ENCODE data around the gene OR10A4.
"Not testable (repeated sequence)": the region's sequence is repeated elsewhere in the genome, so short reads cannot be mapped to it uniquely, and the experiment has no call there.

OR10A4 gene, protein sequence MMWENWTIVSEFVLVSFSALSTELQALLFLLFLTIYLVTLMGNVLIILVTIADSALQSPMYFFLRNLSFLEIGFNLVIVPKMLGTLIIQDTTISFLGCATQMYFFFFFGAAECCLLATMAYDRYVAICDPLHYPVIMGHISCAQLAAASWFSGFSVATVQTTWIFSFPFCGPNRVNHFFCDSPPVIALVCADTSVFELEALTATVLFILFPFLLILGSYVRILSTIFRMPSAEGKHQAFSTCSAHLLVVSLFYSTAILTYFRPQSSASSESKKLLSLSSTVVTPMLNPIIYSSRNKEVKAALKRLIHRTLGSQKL

DNA sequence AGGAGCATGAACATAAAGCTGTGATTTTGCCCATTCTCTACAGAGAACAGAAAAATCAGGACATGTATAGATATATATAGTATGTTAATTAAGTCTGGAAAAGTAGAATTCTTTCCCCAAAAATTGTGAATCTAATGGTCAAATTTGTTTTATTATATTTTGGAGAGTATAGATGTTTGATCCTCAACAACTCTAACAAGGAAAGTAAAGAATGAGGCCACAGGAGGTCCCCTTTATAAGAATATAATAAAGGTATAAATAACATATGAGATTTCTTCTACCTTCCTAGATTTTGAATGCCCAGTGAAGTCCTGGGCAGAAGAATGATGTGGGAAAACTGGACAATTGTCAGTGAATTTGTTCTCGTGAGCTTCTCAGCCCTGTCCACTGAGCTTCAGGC, at the start of gene OR10A4:
TSS of gene OR10A4 (plus strand) at position 301 of the 400 bp plus-strand sequence. CDS start at position 324, 23 bp downstream.
- no peak for DNase-seq

DNA sequence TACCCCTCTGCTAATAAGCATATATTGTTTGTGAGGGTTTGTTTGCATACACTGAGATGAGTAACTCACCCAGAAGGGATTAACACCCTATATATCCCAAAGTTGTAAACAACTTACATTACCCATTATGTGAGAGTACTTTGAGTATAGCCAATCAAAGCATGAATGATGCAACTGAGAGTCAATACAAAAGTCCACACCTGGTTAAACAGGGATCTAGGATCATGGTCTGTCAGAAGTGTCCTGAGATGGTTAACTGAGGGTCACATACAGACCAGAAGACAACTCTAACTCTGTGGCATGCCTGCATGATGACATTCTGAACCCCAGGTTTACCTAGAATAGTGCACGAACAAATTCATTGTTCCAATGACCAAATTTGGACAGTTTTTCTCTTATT, 48.3 kb upstream of the OR10A4 start:
- DNase-seq, result no peak

DNA sequence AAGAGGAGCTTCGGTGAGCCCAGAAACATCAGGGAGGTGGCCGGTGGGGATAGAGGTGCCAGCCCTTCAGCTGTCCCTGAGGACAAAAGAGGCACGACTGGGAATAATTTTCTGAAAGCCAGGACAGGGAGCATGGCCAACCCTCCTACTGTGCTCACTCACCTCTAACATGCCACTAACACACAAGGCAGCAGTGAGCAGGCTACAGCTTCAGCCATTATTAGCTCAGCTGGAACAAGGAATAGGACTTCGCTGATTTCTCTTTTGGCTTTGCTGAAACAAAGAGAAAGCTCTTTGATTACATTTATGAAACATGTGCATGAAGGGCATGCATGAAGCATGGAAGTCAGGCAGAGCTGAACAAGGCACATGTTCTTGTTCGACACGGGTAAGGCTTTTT, 43.1 kb upstream of the OR10A4 start:
- no peak for DNase-seq

DNA sequence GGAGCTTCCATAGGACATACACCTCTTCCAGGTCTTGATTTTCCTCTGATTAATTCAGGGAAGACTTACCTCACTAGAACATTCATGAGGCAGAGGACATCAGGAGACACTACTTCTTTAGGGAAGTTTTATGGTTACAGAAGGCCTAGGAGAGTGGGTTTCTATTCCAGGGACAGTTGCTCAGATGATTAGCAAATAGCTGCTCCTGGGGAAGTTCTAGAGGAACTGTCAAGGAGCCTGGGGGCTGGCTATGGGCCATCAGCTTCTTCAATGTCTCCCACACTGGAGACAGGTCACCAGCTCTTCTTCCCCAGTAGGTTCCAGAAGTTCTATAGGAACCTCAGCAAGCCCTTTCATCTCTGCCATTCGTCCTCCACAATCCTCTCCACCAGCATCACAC, 42.4 kb upstream of the OR10A4 start:
- DNase-seq, result no peak

DNA sequence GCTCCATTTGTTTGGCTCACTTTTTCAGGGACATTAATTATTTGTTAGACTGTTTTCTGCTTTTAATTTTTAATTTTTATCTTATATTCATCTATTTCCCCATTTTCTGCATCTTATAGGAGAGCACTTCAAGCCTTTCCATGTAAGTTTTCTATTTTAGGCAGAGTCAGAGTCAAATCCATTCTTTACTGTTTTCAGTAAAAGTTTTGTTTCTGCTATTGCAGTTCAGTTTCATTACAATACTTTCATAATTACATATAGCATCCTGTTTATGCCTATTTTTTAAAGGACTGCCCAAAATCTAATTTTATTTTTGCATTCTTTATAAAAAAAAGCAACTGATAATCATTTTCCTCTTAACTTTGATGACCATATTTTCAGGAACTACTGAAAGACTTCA, 34.7 kb upstream of the OR10A4 start:
- no peak for DNase-seq

DNA sequence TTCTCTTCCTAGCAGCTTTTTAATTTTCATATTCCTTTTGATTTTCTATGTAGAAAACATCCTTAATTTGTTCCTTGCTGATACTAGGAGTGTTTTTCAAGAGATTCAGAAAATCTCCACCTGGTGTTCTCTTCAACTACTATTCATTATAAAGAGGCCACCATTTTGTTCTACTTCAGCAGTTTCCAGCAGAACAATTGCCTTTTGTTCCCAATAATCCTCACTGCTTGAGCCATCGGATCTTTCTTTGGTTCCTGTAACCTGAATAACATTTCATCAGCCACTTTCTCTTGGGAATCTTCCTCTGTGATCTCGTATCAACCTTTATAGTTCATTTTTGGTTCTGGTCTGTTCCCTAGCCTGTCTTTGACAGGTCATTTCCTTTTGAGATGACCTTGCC, 32.8 kb upstream of the OR10A4 start:
- no peak for DNase-seq

DNA sequence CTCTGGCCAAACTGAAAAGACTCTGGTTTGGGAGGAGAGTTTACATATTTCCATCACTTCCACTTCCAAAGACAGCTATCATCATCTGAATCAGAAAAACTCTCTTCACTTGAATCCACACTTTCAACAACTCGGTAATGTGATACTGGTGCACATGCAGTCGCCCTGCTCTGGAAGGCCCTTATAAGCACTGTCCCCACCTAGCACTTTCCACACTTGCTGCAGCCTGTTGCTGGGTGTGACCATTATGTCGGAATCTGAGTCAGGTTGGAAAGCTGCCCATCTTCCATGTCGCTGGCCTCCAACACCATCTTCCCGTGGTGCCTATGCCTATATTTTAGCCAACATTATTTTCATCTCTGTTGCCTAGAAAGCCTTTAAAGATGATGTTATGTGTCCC, 32.1 kb upstream of the OR10A4 start:
- DNase-seq, result no peak

DNA sequence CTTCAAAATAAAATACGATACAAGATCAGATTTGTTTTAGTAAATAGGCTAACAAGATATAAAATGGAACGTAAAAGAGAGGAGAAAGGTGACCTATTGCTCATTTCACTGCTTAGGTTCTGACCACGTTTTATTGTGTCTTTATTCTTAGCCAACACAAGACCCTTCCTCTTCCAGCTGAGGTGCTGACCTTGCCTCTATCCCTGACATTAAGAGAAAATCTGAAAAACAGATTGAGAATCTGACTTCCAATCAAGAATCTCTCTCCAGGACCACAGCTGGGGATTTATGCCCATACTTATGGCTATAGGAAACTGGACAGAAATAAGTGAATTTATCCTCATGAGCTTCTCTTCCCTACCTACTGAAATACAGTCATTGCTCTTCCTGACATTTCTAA, 31.0 kb upstream of the OR10A4 start, which contains the start of gene OR10A5:
TSS of gene OR10A5 (plus strand) at position 301 of the 400 bp plus-strand sequence. CDS start at position 301, 0 bp downstream.
- DNase-seq, result no peak

DNA sequence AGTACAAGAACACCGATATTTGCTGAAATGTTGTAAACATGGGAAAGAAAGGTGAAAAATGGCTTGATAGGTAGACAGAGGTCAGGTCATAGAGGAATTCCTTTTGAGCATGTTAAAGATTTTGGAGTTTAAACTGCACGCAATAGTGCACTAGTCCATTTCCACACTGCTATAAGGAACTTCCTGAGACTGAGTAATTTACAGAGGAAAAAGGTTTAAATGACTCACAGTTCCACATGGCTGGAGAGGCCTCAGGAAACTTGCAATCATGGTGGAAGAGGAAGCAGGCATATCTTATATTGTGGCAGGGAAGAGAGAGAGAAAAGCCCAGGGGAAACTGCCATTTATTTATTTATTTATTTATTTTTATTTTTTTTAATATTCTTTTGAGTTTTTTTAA, 25.9 kb upstream of the OR10A4 start:
- no peak for DNase-seq

DNA sequence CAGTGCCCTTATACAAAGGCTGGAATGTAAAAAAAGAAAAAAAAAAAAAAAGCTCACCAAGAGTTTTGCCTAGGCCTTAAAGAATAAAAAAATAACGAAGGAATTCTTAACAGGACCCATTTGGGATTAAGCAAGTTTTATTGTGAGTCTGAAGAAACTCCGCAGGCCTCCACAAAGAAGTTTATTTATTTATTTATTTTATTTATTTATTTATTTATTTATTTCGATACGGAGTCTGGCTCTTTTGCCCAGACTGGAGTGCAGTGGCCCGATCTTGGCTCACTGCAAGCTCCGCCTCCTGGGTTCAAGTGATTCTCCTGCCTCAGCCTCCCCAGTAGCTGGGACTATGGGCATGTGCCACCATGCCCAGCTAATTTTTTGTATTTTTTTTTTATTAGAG, 21.6 kb upstream of the OR10A4 start:
- DNase-seq, result not testable (repeated sequence)

DNA sequence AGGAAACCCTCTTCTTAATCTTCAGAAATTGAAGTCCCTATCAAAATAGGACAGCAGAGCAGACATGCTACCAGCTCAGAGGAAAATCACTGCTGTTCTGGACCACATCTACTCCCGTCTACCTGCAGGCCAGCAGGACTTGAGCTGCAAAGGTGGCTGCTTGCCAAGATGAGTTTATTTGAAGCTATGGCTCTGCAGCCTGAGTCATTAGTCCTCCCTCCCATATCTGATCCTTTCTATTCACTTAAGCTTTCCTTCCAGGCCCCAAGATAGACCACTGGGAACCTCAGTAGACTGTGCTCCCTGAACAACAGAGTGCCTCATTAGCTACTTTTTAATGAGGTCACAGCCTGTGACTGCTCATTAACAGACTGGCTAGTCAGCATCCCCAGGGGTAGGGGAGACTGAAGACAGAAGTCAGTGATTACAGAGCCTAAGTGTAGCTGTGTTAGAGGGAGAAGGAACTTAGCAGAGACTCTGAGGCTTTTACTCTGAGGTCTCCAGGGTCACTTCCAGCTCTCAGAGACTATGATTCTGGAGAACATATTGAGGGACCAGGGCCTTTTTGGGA, 20.4 kb upstream of the OR10A4 start:
- DNase-seq, result no peak

DNA sequence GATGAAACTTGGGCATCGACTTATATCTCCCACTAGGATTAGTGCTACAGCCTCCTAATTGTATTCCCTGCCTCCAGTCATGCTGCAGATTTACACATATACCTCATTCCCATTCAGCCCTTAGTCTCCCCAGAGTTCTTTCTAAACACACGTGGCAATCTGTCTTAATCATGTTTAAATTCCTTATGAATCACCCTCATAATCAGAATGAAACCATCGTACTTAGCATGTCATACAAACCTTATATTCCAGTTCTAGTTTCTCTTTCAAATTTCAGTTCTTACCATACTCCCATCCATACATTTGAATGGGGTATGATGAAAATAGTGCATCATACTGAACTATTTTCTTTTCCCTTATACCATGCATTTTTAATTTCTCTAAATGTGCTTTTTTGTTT, 19.6 kb upstream of the OR10A4 start:
- no peak for DNase-seq

DNA sequence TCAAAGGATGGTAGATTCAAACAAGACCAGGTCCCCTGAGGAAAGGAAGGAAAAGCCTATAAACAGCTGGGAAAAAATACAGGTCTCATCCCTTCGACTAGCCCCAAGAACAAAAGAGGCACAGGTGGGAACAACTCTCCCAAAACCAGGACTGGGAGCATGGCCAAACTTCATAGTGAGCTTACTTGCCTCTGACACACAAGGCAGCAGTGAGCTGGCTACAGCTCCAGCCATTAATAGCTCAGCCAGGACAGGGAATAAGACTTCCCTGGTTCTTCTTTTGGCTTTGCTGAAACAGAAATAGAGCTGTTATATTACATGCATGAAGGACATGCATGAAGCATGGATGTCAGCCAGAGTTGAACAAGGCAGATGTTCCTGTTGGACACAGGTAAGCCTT, 13.5 kb upstream of the OR10A4 start, which contains the start of gene OR10A2:
TSS of gene OR10A2 (plus strand) at position 97 of the 400 bp plus-strand sequence. CDS start 6,698 bp downstream, outside the sequence.
- DNase-seq, result no peak

DNA sequence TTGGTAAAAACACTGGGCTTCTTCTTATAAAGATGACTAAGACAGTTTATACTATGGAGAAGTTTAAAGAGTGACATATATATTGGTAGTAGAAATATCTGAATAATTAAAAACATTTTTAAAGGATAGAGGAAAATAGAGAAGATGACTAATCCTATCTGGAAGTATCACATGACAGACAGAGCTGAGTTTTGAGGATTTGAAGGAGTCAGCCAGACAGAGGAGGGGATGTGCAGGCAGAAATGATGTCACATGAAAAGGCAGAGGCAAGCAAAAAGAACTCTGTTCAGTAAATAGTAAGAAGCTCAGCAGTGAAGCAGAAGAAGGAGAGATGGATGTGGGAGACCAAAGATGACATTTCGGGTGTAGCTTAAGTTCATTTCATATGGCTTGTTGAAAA, 12.0 kb upstream of the OR10A4 start:
- no peak for DNase-seq

DNA sequence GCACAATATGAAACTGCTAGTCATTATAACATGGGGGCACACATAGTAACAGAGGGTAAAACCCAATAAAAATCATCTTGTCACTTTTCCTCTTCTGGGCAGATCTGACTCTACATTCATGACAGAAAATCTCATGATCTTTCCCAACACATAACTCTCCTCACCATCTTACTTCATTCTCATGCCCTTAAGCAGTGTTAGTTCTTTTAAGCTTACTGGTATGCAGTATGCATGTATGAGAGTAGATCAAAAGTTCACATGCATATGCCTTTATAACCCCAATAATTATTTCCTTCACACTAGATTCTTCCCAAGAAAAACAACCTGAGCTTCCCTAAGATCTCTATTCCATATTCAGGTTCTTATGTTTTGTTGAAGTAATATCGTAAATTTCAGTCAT, 5.1 kb upstream of the OR10A4 start:
- DNase-seq, result no peak

DNA sequence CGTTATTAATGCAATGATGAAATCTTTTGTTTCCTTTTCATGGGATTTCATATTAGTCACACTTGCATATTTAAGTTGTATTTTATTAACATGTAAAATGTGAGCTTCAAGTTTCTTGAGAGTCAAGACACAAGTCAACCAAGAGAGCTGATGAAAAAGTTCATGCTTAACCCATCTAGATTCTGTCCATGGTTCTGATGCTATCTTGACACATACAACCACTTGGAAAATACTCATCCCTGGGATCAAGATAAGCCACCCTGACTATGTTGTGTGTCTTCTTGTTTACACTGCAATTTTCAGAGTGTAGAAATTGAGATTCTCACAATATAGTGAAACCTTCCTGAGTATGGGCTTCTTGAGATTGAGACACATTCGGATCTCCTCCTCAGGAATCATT, 664 bp upstream of the OR10A4 start:
- no peak for DNase-seq

DNA sequence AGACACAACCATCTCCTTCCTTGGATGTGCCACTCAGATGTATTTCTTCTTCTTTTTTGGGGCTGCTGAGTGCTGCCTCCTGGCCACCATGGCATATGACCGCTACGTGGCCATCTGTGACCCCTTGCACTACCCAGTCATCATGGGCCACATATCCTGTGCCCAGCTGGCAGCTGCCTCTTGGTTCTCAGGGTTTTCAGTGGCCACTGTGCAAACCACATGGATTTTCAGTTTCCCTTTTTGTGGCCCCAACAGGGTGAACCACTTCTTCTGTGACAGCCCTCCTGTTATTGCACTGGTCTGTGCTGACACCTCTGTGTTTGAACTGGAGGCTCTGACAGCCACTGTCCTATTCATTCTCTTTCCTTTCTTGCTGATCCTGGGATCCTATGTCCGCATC, 489 bp downstream of the OR10A4 start:
- DNase-seq, result no peak

DNA sequence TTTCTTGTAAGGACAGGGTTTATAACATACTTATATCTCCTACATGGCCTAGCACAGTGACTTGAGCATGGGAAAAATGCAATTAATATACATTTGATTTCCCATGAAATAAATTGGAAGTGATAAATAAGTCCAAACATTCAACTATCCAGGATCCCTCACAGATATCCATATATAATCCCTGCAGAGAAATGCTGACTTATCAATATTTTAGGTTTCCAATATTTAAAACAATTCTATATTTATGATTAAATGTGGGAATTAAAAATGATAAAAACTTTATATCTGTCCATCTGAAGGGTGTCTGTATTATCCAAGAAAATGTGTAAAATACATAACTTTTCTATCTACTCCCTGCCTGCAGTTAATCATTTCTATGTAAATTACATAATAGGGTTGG, 6.3 kb downstream of the OR10A4 start:
- DNase-seq, result no peak

DNA sequence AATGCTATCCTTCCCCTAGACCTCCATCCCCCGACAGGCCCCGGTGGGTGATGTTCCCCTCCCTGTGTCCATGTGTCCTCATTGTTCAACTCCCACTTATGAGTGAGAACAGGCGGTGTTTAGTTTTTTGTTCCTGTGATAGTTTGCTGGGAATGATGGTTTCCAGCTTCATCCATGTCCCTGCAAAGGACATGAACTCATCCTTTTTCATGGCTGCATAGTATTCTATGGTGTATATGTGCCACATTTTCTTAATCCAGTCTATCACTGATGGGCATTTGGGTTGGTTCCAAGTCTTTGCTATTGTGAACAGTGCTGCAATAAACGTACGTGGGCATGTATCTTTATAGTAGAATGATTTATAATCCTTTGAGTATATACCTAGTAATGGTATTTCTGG, 11.3 kb downstream of the OR10A4 start:
- DNase-seq, result not testable (repeated sequence)

DNA sequence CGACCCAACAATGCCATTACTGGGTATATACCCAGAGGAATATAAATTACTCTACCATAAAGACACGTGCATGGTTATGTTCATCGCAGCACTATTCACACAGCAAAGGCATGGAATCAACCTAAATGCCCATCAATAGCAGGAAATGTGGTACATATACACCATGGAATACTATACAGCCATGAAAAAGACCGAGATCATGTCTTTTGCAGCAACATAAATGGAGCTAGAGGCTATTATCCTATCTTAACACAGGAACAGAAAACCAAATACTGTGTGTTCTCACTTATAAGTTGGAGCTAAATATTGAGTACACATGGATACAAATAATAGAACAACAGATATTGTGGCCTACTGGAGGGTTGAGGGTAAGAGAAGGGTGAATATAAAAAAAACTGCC, 12.4 kb downstream of the OR10A4 start:
- DNase-seq, result no peak

DNA sequence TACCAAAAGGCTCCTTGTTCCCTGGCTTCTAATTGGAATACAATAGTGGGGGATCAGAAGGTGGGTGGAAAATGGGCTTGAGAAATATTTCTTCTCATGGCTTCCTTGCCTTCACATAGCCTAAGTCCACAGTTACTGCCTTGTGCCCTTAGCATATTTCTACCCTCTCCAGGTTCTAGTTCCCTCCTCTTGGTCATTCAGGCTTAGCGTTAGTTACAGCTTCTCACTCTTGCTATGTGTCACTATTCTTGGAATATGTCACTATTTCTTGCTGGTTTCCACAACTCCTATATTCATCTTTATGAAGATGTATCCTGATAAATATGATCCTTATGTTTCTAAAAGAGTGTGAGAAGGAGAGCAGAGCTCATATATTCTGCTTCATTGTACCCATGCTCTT, 13.4 kb downstream of the OR10A4 start:
- DNase-seq, result no peak

DNA sequence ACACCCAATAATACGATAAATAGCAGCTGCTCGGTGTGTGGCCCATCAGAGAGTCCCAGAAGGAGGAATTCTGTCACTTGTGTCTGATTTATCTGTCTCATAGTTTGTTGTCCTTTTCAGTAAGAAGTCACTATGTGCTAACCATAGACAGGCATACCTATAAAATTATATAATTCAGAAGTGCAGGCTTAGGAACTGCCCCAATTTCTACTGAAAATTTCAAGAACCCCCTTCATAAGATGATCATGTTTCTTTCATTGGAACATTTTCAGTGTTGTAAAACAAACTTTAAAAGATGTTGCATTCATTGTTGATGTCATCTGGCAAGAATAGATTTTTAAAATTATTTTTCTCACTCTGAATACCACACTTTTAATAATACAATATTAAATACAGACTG, 16.0 kb downstream of the OR10A4 start, which contains the start of gene OR2D2:
TSS of gene OR2D2 (minus strand) at position 101 of the 400 bp plus-strand sequence. CDS start at position 101, 0 bp downstream.
- DNase-seq, result no peak

DNA sequence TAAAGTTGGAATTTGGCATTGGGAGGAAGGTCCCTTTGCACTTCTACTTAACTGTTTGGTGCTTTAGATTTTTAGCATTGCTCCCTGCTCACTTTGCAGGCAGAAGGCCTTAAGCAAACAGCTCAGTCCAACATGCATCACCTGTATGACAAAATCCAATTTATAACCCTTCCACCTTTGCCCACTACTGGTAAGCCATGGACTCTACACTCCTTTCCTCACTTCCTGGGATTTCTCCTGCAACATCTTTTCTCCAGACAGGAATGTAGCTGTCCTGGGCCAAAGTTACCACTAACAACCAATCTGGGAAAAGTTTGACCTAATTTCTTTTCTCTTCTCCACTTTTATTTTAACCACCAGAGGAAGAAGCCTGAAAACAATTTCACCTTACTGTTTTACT, 17.7 kb downstream of the OR10A4 start:
- DNase-seq, result no peak

DNA sequence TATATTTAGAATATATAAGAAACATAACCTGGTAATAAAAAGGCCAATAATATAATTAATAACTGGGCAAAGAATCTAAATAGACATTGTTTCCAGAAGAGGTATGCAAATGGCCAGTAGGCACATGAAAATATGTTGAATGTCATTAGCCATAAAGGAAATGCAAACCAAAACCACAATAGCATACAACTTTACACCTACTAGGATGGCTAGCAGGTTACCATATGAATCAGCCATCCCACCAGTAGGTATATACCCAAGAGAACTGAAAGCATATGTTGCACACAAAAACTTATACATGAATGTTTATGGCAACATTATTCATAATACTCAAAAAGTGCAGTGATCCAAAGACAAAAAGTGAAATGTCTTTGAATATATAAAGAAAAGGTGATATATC, 18.6 kb downstream of the OR10A4 start:
- no peak for DNase-seq

DNA sequence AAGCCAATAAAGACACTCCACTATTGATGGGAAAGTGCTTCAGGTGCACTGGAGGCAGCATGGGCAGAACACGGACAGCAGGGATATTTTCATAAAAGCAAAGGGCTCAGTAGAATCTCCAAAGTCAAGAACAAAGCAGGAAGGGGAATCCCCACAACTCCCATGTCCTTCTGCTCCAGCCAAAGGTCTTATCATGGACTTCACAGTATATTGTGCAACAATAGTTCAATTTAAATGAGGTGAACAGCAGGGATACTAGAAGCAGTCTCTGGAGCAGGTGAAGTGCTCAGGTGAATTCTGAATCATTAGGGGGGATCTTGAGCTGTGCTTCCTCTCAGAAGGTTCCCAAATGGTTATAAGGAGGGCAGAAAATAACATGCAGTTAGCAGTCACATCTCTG, 22.5 kb downstream of the OR10A4 start:
- DNase-seq, result no peak

Measured in CD4-positive, alpha-beta T cell treated with Interleukin-4 for 1 hour (primary cell).